ENCODE measurements around the gene ENPP3. TPM values are rescaled to one million over a fixed set of nuclear protein-coding genes. Genes with fewer than 3 reads are reported as not detected.
"Not testable (repeated sequence)": the region's sequence is repeated elsewhere in the genome, so short reads cannot be mapped to it uniquely, and the experiment has no call there.

The ENPP3 gene
- total and polyA plus RNA-seq, 2 donors, result 0.43 to 2.4 TPM

GRCh38 chr6:131741688-131742393 lies 104.7 kb downstream of the ENPP3 start:
- WGBS, result 83% methylated on average over 3 of the region's 3 CpGs
- H3K27ac ChIP-seq (ENCODE audit: low read depth), result no peak overlapping the region
- no peaks in the 10 kb centered on the region for H3K4me1 ChIP-seq (ENCODE audit: insufficient read depth)
- no peaks in the 10 kb centered on the region for H3K36me3 ChIP-seq (ENCODE audit: insufficient read depth)
- no peak for DNase-seq (ENCODE audit: extremely low spot score)
- no peak overlapping the region for H3K4me3 ChIP-seq (ENCODE audit: low read depth, low read length)

- WGBS, result 56% methylated on average over 6 of the region's 6 CpGs
- no peaks in the 10 kb centered on the region for H3K36me3 ChIP-seq (ENCODE audit: insufficient read depth)
- no peak for DNase-seq (ENCODE audit: extremely low spot score)
These were observed 107.6 kb downstream of the ENPP3 start for GRCh38 chr6:131744432-131745287.

GRCh38 chr6:131745476-131745875 lies 108.4 kb downstream of the ENPP3 start:
- no peak overlapping the region for H3K4me3 ChIP-seq (ENCODE audit: low read depth, low read length)
- H3K27ac ChIP-seq (ENCODE audit: low read depth), result no peak overlapping the region
- no peaks in the 10 kb centered on the region for H3K36me3 ChIP-seq (ENCODE audit: insufficient read depth)
- DNase-seq (ENCODE audit: extremely low spot score), result no peak
- WGBS, result 84% methylated on average over 5 of the region's 5 CpGs
- H3K4me1 ChIP-seq (ENCODE audit: insufficient read depth), result no peaks in the 10 kb centered on the region

More at GRCh38 chr6:131744432-131745287, 107.6 kb downstream of the ENPP3 start:
- no peak overlapping the region for H3K27ac ChIP-seq (ENCODE audit: low read depth)
- no peaks in the 10 kb centered on the region for H3K4me1 ChIP-seq (ENCODE audit: insufficient read depth)
- no peak overlapping the region for H3K4me3 ChIP-seq (ENCODE audit: low read depth, low read length)

- no peaks in the 10 kb centered on the region for H3K36me3 ChIP-seq (ENCODE audit: insufficient read depth)
- H3K4me3 ChIP-seq (ENCODE audit: low read depth, low read length), result no peak overlapping the region
- H3K4me1 ChIP-seq (ENCODE audit: insufficient read depth), result no peaks in the 10 kb centered on the region
- H3K27ac ChIP-seq (ENCODE audit: low read depth), result no peak overlapping the region
- DNase-seq (ENCODE audit: extremely low spot score), result no peak
- WGBS, result 71% methylated on average over 7 of the region's 7 CpGs
These were observed 110.8 kb downstream of the ENPP3 start for GRCh38 chr6:131747821-131748353.

GRCh38 chr6:131749023-131749422 lies 111.9 kb downstream of the ENPP3 start:
- Histone ChIP-seq H3K4me1 (ENCODE audit: insufficient read depth) (no peaks in the 10 kb centered on the region), H3K27ac (ENCODE audit: low read depth) (no peak overlapping the region), H3K4me3 (ENCODE audit: low read depth, low read length) (no peak overlapping the region), H3K36me3 (ENCODE audit: insufficient read depth) (no peaks in the 10 kb centered on the region)
- 97% methylated on average over 7 of the region's 7 CpGs for WGBS
- no peak for DNase-seq (ENCODE audit: extremely low spot score)

GRCh38 chr6:131751012-131751715 lies 114.1 kb downstream of the ENPP3 start:
- not testable (repeated sequence) for H3K4me1 ChIP-seq (ENCODE audit: insufficient read depth)
- 81% methylated on average over 10 of the region's 10 CpGs for WGBS

GRCh38 chr6:131754088-131754487 lies 117.0 kb downstream of the ENPP3 start:
- H3K4me1 ChIP-seq (ENCODE audit: insufficient read depth), result no peaks in the 10 kb centered on the region
- no peaks in the 10 kb centered on the region for H3K36me3 ChIP-seq (ENCODE audit: insufficient read depth)
- no peak for DNase-seq (ENCODE audit: extremely low spot score)
- 64% methylated on average over 1 of the region's 1 CpG for WGBS
- H3K27ac ChIP-seq (ENCODE audit: low read depth), result no peak overlapping the region
- H3K4me3 ChIP-seq (ENCODE audit: low read depth, low read length), result no peak overlapping the region

More at GRCh38 chr6:131751012-131751715, 114.1 kb downstream of the ENPP3 start:
- not testable (repeated sequence) for DNase-seq (ENCODE audit: extremely low spot score); H3K4me3 ChIP-seq (ENCODE audit: low read depth, low read length); H3K27ac ChIP-seq (ENCODE audit: low read depth); H3K36me3 ChIP-seq (ENCODE audit: insufficient read depth)

GRCh38 chr6:131754715-131755567 lies 117.8 kb downstream of the ENPP3 start:
- Histone ChIP-seq H3K27ac (ENCODE audit: low read depth) (no peak overlapping the region), H3K4me3 (ENCODE audit: low read depth, low read length) (no peak overlapping the region), H3K36me3 (ENCODE audit: insufficient read depth) (no peaks in the 10 kb centered on the region), H3K4me1 (ENCODE audit: insufficient read depth) (no peaks in the 10 kb centered on the region)
- 49% methylated on average over 9 of the region's 9 CpGs for WGBS
- DNase-seq (ENCODE audit: extremely low spot score), result no peak

GRCh38 chr6:131755597-131755996 lies 118.5 kb downstream of the ENPP3 start:
- Histone ChIP-seq H3K36me3 (ENCODE audit: insufficient read depth) (no peaks in the 10 kb centered on the region), H3K27ac (ENCODE audit: low read depth) (no peak overlapping the region), H3K4me3 (ENCODE audit: low read depth, low read length) (no peak overlapping the region), H3K4me1 (ENCODE audit: insufficient read depth) (no peaks in the 10 kb centered on the region)
- no peak for DNase-seq (ENCODE audit: extremely low spot score)
- 97% methylated on average over 3 of the region's 3 CpGs for WGBS

- WGBS, result 83% methylated on average over 2 of the region's 2 CpGs
These were observed 118.9 kb downstream of the ENPP3 start for GRCh38 chr6:131756039-131756438.

GRCh38 chr6:131758920-131759319 lies 121.8 kb downstream of the ENPP3 start:
- Histone ChIP-seq H3K27ac (ENCODE audit: low read depth) (no peak overlapping the region), H3K4me1 (ENCODE audit: insufficient read depth) (no peaks in the 10 kb centered on the region), H3K36me3 (ENCODE audit: insufficient read depth) (no peaks in the 10 kb centered on the region), H3K4me3 (ENCODE audit: low read depth, low read length) (no peak overlapping the region)
- DNase-seq (ENCODE audit: extremely low spot score), result no peak
- 66% methylated on average over 4 of the region's 4 CpGs for WGBS

More at GRCh38 chr6:131756039-131756438, 118.9 kb downstream of the ENPP3 start:
- DNase-seq (ENCODE audit: extremely low spot score), result no peak
- no peaks in the 10 kb centered on the region for H3K4me1 ChIP-seq (ENCODE audit: insufficient read depth)
- no peak overlapping the region for H3K27ac ChIP-seq (ENCODE audit: low read depth)
- no peak overlapping the region for H3K4me3 ChIP-seq (ENCODE audit: low read depth, low read length)
- no peaks in the 10 kb centered on the region for H3K36me3 ChIP-seq (ENCODE audit: insufficient read depth)

GRCh38 chr6:131761060-131761761 lies 124.1 kb downstream of the ENPP3 start:
- Histone ChIP-seq H3K27ac (ENCODE audit: low read depth) (no peak overlapping the region), H3K4me1 (ENCODE audit: insufficient read depth) (no peaks in the 10 kb centered on the region), H3K36me3 (ENCODE audit: insufficient read depth) (no peaks in the 10 kb centered on the region), H3K4me3 (ENCODE audit: low read depth, low read length) (no peak overlapping the region)
- no peak for DNase-seq (ENCODE audit: extremely low spot score)
- WGBS, result 56% methylated on average over 6 of the region's 6 CpGs
